GM23338 (cell line): ENCODE data around the gene DESI2. TPM values are rescaled to one million over a fixed set of nuclear protein-coding genes. Genes with fewer than 3 reads are reported as not detected.

Source experiments
- ATAC-seq: fragments of 200-7000 bp; cut with Tn5 transposase; 3 replicates; pipeline ENCODE4 v1.9.1; 2020
- DNase-seq: peaks from one replicate; pipeline ENCODE4 v3.0.0-alpha.2; 2015; ENCODE audit warnings: low spot score
- H2AFZ ChIP-seq: fragments of 200-600 bp; sonication (generic); 2 replicates; pipeline ENCODE4 v1.8.0; 2016; ENCODE audit warnings: antibody characterized with exemption, mild to moderate bottlenecking, moderate library complexity
- H3F3A ChIP-seq: fragments of 200-600 bp; sonication (generic); replicated peaks from 2 replicates; pipeline ENCODE4 v1.8.0; 2017; ENCODE audit warnings: antibody characterized with exemption, mixed run types, low read depth
- H3K27ac ChIP-seq: fragments of 200-600 bp; sonication (generic); 2 replicates; pipeline ENCODE4 v1.6.1; 2016; ENCODE audit warnings: low read depth
- H3K27me3 ChIP-seq: fragments of 200-600 bp; sonication (generic); 2 replicates; pipeline ENCODE4 v1.8.0; 2016; ENCODE audit warnings: mild to moderate bottlenecking, mixed run types, moderate library complexity; ENCODE audit not compliant: insufficient read depth
- H3K36me3 ChIP-seq: fragments of 200-600 bp; sonication (generic); 2 replicates; pipeline ENCODE4 v1.8.0; 2016; ENCODE audit warnings: mild to moderate bottlenecking; ENCODE audit not compliant: insufficient read depth
- H3K4me1 ChIP-seq: fragments of 200-600 bp; sonication (generic); 2 replicates; pipeline ENCODE4 v1.8.0; 2016; ENCODE audit warnings: mild to moderate bottlenecking, moderate library complexity; ENCODE audit not compliant: insufficient read depth
- H3K4me2 ChIP-seq: fragments of 200-600 bp; sonication (generic); 2 replicates; pipeline ENCODE4 v1.7.1; 2017; ENCODE audit warnings: mixed run types
- H3K4me3 ChIP-seq: fragments of 200-600 bp; sonication (generic); 2 replicates; pipeline ENCODE4 v1.6.1; 2016; ENCODE audit warnings: mixed run types
- H3K79me2 ChIP-seq: fragments of 200-600 bp; sonication (generic); replicated peaks from 2 replicates; pipeline ENCODE4 v1.8.0; 2017; ENCODE audit warnings: mild to moderate bottlenecking; ENCODE audit not compliant: insufficient read depth
- H3K9me2 ChIP-seq: fragments of 200-600 bp; sonication (generic); 2 replicates; pipeline ENCODE4 v1.8.0; 2017; ENCODE audit not compliant: insufficient read depth
- H4K20me1 ChIP-seq: fragments of 200-600 bp; sonication (generic); replicated peaks from 2 replicates; pipeline ENCODE4 v1.8.0; 2017; ENCODE audit warnings: mild to moderate bottlenecking; ENCODE audit not compliant: insufficient read depth
- H3K27ac Mint-ChIP-seq: 2 replicates; pipeline ENCODE4 v1.8.0; 2020; ENCODE audit warnings: inconsistent platforms, mild to moderate bottlenecking, moderate library complexity, mixed read lengths
- H3K27me3 Mint-ChIP-seq: 3 replicates; pipeline ENCODE4 v1.8.0; 2022; ENCODE audit warnings: low read depth, mild to moderate bottlenecking, moderate library complexity, mixed read lengths, inconsistent platforms; ENCODE audit not compliant: insufficient read depth, poor library complexity
- H3K36me3 Mint-ChIP-seq: 3 replicates; pipeline ENCODE4 v1.8.0; 2021; ENCODE audit warnings: low read depth, mild to moderate bottlenecking, inconsistent platforms, moderate library complexity, mixed read lengths
- H3K4me1 Mint-ChIP-seq: 3 replicates; pipeline ENCODE4 v1.8.0; 2020; ENCODE audit warnings: mild to moderate bottlenecking, inconsistent platforms, mixed read lengths
- H3K4me3 Mint-ChIP-seq: 3 replicates; pipeline ENCODE4 v1.8.0; 2021; ENCODE audit warnings: moderate library complexity, mild to moderate bottlenecking, inconsistent platforms, mixed read lengths
- H3K9me3 Mint-ChIP-seq: 3 replicates; pipeline ENCODE4 v1.8.0; 2020; ENCODE audit warnings: moderate library complexity, mild to moderate bottlenecking, inconsistent platforms, mixed read lengths
- CREB1 ChIP-seq: fragments of 250-450 bp; sonication (Bioruptor Pico); IDR thresholded peaks from 2 replicates; pipeline ENCODE4 v1.5.0; 2020; ENCODE audit warnings: low read depth, mild to moderate bottlenecking, moderate library complexity
- CTCF ChIP-seq, 2 experiments: fragments of 200-600 bp in 1 of 2; sonication (generic) in 1 of 2; conservative IDR thresholded peaks; 2 replicates each; pipeline versions ENCODE4 v1.5.1 to v1.6.1; 2016 to 2017; ENCODE audit warnings: antibody characterized with exemption in 2 of 2, low read depth in 2 of 2, mild to moderate bottlenecking in 2 of 2, moderate library complexity in 1 of 2
- ETS1 ChIP-seq: IDR thresholded peaks from 2 replicates; pipeline ENCODE4 v1.6.1; 2016; ENCODE audit warnings: antibody characterized with exemption
- EZH2phosphoT487 ChIP-seq: fragments of 200-600 bp; sonication (generic); IDR thresholded peaks from one replicate; pipeline ENCODE4 v1.8.1; 2018; ENCODE audit warnings: antibody characterized with exemption; ENCODE audit not compliant: unreplicated experiment
- NANOG ChIP-seq: IDR thresholded peaks from 2 replicates; pipeline ENCODE4 v1.6.1; 2016; ENCODE audit warnings: antibody characterized with exemption, borderline replicate concordance
- REST ChIP-seq: IDR thresholded peaks from one replicate; pipeline ENCODE4 v1.6.1; 2018; ENCODE audit warnings: antibody characterized with exemption; ENCODE audit not compliant: unreplicated experiment
- ZNF331 ChIP-seq: fragments of 250-450 bp; sonication (Bioruptor Pico); IDR thresholded peaks from 2 replicates; pipeline ENCODE4 v1.5.0; 2020; ENCODE audit warnings: low read depth, mild to moderate bottlenecking, moderate library complexity
- ZNF462 ChIP-seq: fragments of 250-450 bp; sonication (Bioruptor Pico); IDR thresholded peaks from 2 replicates; pipeline ENCODE4 v1.5.0; 2020; ENCODE audit warnings: mild to moderate bottlenecking, moderate library complexity
- polyA plus RNA-seq: library from polyadenylated mRNA; unstranded; fragments of >200 nt; fragmentation: Nextera tagmentation; extraction: Ambion mirVana; gene quantifications from 2 replicates; pipeline ENCODE4 v1.2.1, GENCODE V29; 2016
- total RNA-seq: library from RNA; depleted of rRNA; stranded (reverse); fragments of >200 nt; shearing (Covaris generic); gene quantifications from 2 replicates; pipeline ENCODE4 v1.2.3, GENCODE V29; 2014

The DESI2 gene
- total and polyA plus RNA-seq, 2 experiments from 2014 or later: 145 TPM

GRCh38 chr1:244642988-244643387 is 9.9 kb upstream of the DESI2 start:
- H3K27me3 ChIP-seq: no peaks in the 10 kb centered on the region
- Mint-ChIP-seq H3K4me1 (peaks cover 7% of the 10 kb centered on the region), H3K27ac (no peak overlapping the region), H3K27me3 (peaks cover 2% of the 10 kb centered on the region), H3K9me3 (peaks cover 14% of the 10 kb centered on the region), H3K4me3 (no peak overlapping the region), H3K36me3 (peaks cover 14% of the 10 kb centered on the region; the same call in 2 of the 3 replicates)
- no peak for ATAC-seq
- H3F3A ChIP-seq: no peaks in the 10 kb centered on the region
- no peaks in the 10 kb centered on the region for H3K79me2 ChIP-seq
- no peak overlapping the region; the same call in 1 of the 2 replicates for H2AFZ ChIP-seq
- peaks cover 11% of the 10 kb centered on the region; the same call in 1 of the 2 replicates for H3K9me2 ChIP-seq
- H3K36me3 ChIP-seq: no peaks in the 10 kb centered on the region
- H3K4me2 ChIP-seq: no peak overlapping the region
- no peaks in the 10 kb centered on the region for H4K20me1 ChIP-seq
- no peak for DNase-seq
- H3K4me1 ChIP-seq: no peaks in the 10 kb centered on the region; the same call in 1 of the 2 replicates
- TF ChIP-seq ZNF331 (CRISPR knock-in tag): no peak
- TF ChIP-seq REST: no peak
- TF ChIP-seq ETS1: no peak
- no peak for TF ChIP-seq NANOG
- TF ChIP-seq CREB1 (CRISPR knock-in tag): no peak
- TF ChIP-seq CTCF (conservative IDR thresholded peaks at IDR 0.05; ENCODE audit: low read depth in 2 of 2): no peak
- TF ChIP-seq ZNF462 (CRISPR knock-in tag): no peak
- no peak for TF ChIP-seq EZH2phosphoT487
- no peak overlapping the region for H3K27ac ChIP-seq
- H3K4me3 ChIP-seq: no peak overlapping the region
